CD8-positive, alpha-beta memory T cell (primary cell): ENCODE measurements around the gene TH. TPM values are rescaled to one million over a fixed set of nuclear protein-coding genes. Genes with fewer than 3 reads are reported as not detected.

Source experiments
- CTCF ChIA-PET: fragments of 350-600 bp; sonication (Branson Sonifier 250); formaldehyde crosslinking; loops from one replicate; lab custom pipeline; 2021; ENCODE audit warnings: antibody characterized with exemption; lab: Charles Lee
- POLR2A ChIA-PET: fragments of 350-600 bp; sonication (Branson Sonifier 250); formaldehyde crosslinking; loops from one replicate; lab custom pipeline; 2021; ENCODE audit warnings: antibody characterized with exemption; lab: Charles Lee
- DNase-seq, 5 donors: peaks; one replicate each; pipeline versions ENCODE4 v3.0.0 to v3.0.0-alpha.2; 2020 to 2022; ENCODE audit warnings: mixed read lengths in 1 of 5
- H3K27ac ChIP-seq: one replicate; pipeline ENCODE4 v1.7.0; 2013; ENCODE audit warnings: low read depth, mild to moderate bottlenecking, low read length, moderate library complexity
- H3K27me3 ChIP-seq: 2 replicates; pipeline ENCODE4 v1.7.0; 2013; ENCODE audit warnings: low read length, mild to moderate bottlenecking; ENCODE audit not compliant: insufficient read depth, poor library complexity, severe bottlenecking
- H3K36me3 ChIP-seq: 2 replicates; pipeline ENCODE4 v1.7.0; 2013; ENCODE audit warnings: mild to moderate bottlenecking, low read length, moderate library complexity; ENCODE audit not compliant: insufficient read depth
- H3K4me1 ChIP-seq: 2 replicates; pipeline ENCODE4 v1.7.0; 2013; ENCODE audit warnings: mild to moderate bottlenecking, low read length, moderate library complexity; ENCODE audit not compliant: insufficient read depth
- H3K4me3 ChIP-seq: 2 replicates; pipeline ENCODE4 v1.7.0; 2013; ENCODE audit warnings: mild to moderate bottlenecking, low read length
- H3K9me3 ChIP-seq: 2 replicates; pipeline ENCODE4 v1.7.0; 2013; ENCODE audit warnings: mild to moderate bottlenecking, low read length
- H3K27ac Mint-ChIP-seq, 8 donors: one replicate each; pipeline ENCODE4 v1.8.0; 2020 to 2021; ENCODE audit warnings: mixed read lengths in 8 of 8, mild to moderate bottlenecking in 6 of 8, inconsistent platforms in 3 of 8, moderate library complexity in 3 of 8
- H3K27me3 Mint-ChIP-seq, 2 donors: one replicate each; pipeline ENCODE4 v1.8.0; 2020 to 2021; ENCODE audit warnings: mixed read lengths in 2 of 2, mild to moderate bottlenecking in 1 of 2, moderate library complexity in 1 of 2
- H3K36me3 Mint-ChIP-seq, 3 donors: one replicate each; pipeline ENCODE4 v1.8.0; 2020 to 2021; ENCODE audit warnings: mixed read lengths in 3 of 3, inconsistent platforms in 1 of 3, mild to moderate bottlenecking in 1 of 3
- H3K4me1 Mint-ChIP-seq, 3 donors: one replicate each; pipeline ENCODE4 v1.8.0; 2020 to 2021; ENCODE audit warnings: mixed read lengths in 3 of 3, inconsistent platforms in 1 of 3, mild to moderate bottlenecking in 1 of 3
- H3K4me3 Mint-ChIP-seq, 7 donors: one replicate each; pipeline ENCODE4 v1.8.0; 2020 to 2021; ENCODE audit warnings: mixed read lengths in 7 of 7, mild to moderate bottlenecking in 6 of 7, moderate library complexity in 4 of 7, inconsistent platforms in 2 of 7
- H3K9me3 Mint-ChIP-seq, 5 donors: one replicate each; pipeline ENCODE4 v1.8.0; 2020 to 2022; ENCODE audit warnings: mixed read lengths in 5 of 5, mild to moderate bottlenecking in 3 of 5, moderate library complexity in 2 of 5, inconsistent platforms in 1 of 5
- polyA plus RNA-seq: library from polyadenylated mRNA; unstranded; fragments of 300-500 nt; fragmentation: Illumina TruSeq; gene quantifications from one replicate; pipeline ENCODE4 v1.2.3, GENCODE V29; 2021
- total RNA-seq, 2 experiments: library from RNA; stranded (reverse); gene quantifications; one replicate each; pipeline ENCODE4 v1.2.3, GENCODE V29; 2021

Gene TH
- total and polyA plus RNA-seq, 3 experiments from 2014 or later, result not detected

GRCh38 chr11:2215561-2216399, 44.2 kb upstream of the TH start:
- DNase-seq, result no peak
- Mint-ChIP-seq H3K36me3 (peaks cover 0 to 8% (median 2%) of the 10 kb centered on the region in 3 donors), H3K27ac (peak overlapping the region in 1 of 8 donors; percentile 72), H3K9me3 (no peaks in the 10 kb centered on the region), H3K4me1 (peaks cover 18 to 30% (median 24%) of the 10 kb centered on the region in 3 donors), H3K27me3 (peaks cover 7 to 17% of the 10 kb centered on the region in 2 donors), H3K4me3 (peak overlapping the region in 1 of 7 donors; percentile 23)
- no peaks in the 10 kb centered on the region for H3K36me3 ChIP-seq
- H3K9me3 ChIP-seq, result no peaks in the 10 kb centered on the region
- H3K27me3 ChIP-seq, result no peaks in the 10 kb centered on the region
- peaks cover 29% of the 10 kb centered on the region for H3K4me1 ChIP-seq
- H3K4me3 ChIP-seq, result no peak overlapping the region
- ChIA-PET CTCF (no interaction called here), POLR2A (no interaction called here)
- no peak overlapping the region for H3K27ac ChIP-seq

- peaks cover 18 to 30% (median 24%) of the 10 kb centered on the region in 3 donors for H3K4me1 Mint-ChIP-seq
- ChIA-PET POLR2A (no interaction called here), CTCF (no interaction called here)
- peak overlapping the region in 3 of 8 donors; percentile 17 to 65 (median 27) for H3K27ac Mint-ChIP-seq
- H3K4me1 ChIP-seq, result peaks cover 29% of the 10 kb centered on the region
- H3K27me3 Mint-ChIP-seq, result peaks cover 7 to 11% of the 10 kb centered on the region in 2 donors
- no peak for DNase-seq
- no peaks in the 10 kb centered on the region for H3K9me3 ChIP-seq
- H3K4me3 Mint-ChIP-seq, result no peak overlapping the region
- no peaks in the 10 kb centered on the region for H3K9me3 Mint-ChIP-seq
- H3K4me3 ChIP-seq, result no peak overlapping the region
- no peak overlapping the region for H3K27ac ChIP-seq
- H3K36me3 Mint-ChIP-seq, result peaks cover 0 to 8% (median 2%) of the 10 kb centered on the region in 3 donors
- no peaks in the 10 kb centered on the region for H3K36me3 ChIP-seq
- H3K27me3 ChIP-seq, result no peaks in the 10 kb centered on the region
Observed at GRCh38 chr11:2215230-2215560, 43.6 kb upstream of the TH start.

- Mint-ChIP-seq H3K36me3 (peaks cover 0 to 8% (median 2%) of the 10 kb centered on the region in 3 donors), H3K4me3 (peak overlapping the region in 4 of 7 donors; percentile 12 to 70 (median 36)), H3K27me3 (peaks cover 7% of the 10 kb centered on the region in 2 donors), H3K27ac (peak overlapping the region in 5 of 8 donors; percentile 17 to 89 (median 65)), H3K9me3 (no peaks in the 10 kb centered on the region), H3K4me1 (peaks cover 18 to 30% (median 24%) of the 10 kb centered on the region in 3 donors)
- Histone ChIP-seq H3K4me1 (peaks cover 29% of the 10 kb centered on the region), H3K9me3 (no peaks in the 10 kb centered on the region), H3K4me3 (no peak overlapping the region), H3K27ac (no peak overlapping the region), H3K36me3 (no peaks in the 10 kb centered on the region), H3K27me3 (no peaks in the 10 kb centered on the region)
- no peak for DNase-seq
- ChIA-PET CTCF (no interaction called here), POLR2A (no interaction called here)
Observed at GRCh38 chr11:2214527-2215229, 43.1 kb upstream of the TH start.

GRCh38 chr11:2213890-2214526, 42.4 kb upstream of the TH start:
- no peaks in the 10 kb centered on the region for H3K9me3 Mint-ChIP-seq
- ChIA-PET POLR2A (no interaction called here), CTCF (no interaction called here)
- H3K27me3 Mint-ChIP-seq, result peaks cover 6% of the 10 kb centered on the region in 2 donors
- H3K4me1 ChIP-seq, result peaks cover 29% of the 10 kb centered on the region
- peak overlapping the region in 6 of 7 donors; percentile 17 to 79 (median 72) for H3K4me3 Mint-ChIP-seq
- peaks cover 0 to 6% (median 2%) of the 10 kb centered on the region in 3 donors for H3K36me3 Mint-ChIP-seq
- H3K4me3 ChIP-seq, result no peak overlapping the region
- peak overlapping the region; percentile 61 to 91 (median 78) for H3K27ac Mint-ChIP-seq
- no peak for DNase-seq
- peaks cover 18 to 30% (median 24%) of the 10 kb centered on the region in 3 donors for H3K4me1 Mint-ChIP-seq
- no peaks in the 10 kb centered on the region for H3K27me3 ChIP-seq
- no peak overlapping the region for H3K27ac ChIP-seq
- H3K36me3 ChIP-seq, result no peaks in the 10 kb centered on the region
- H3K9me3 ChIP-seq, result no peaks in the 10 kb centered on the region

- Histone ChIP-seq H3K36me3 (no peaks in the 10 kb centered on the region), H3K27me3 (no peaks in the 10 kb centered on the region), H3K4me1 (peaks cover 29% of the 10 kb centered on the region), H3K9me3 (no peaks in the 10 kb centered on the region), H3K27ac (no peak overlapping the region), H3K4me3 (peak overlapping the region; percentile 12)
- Mint-ChIP-seq H3K4me1 (peaks cover 18 to 27% (median 24%) of the 10 kb centered on the region in 3 donors), H3K27me3 (peaks cover 0 to 6% of the 10 kb centered on the region in 2 donors), H3K4me3 (peak overlapping the region; percentile 17 to 79 (median 68)), H3K27ac (peak overlapping the region; percentile 61 to 91 (median 78)), H3K36me3 (peaks cover 0 to under 1% (median 0%) of the 10 kb centered on the region in 3 donors), H3K9me3 (no peaks in the 10 kb centered on the region)
- ChIA-PET CTCF (no interaction called here), POLR2A (no interaction called here)
- peak in 2 of 5 donors; percentile 19 to 23 for DNase-seq
Observed at GRCh38 chr11:2213384-2213842, 41.8 kb upstream of the TH start.

GRCh38 chr11:2212411-2213251, 41.0 kb upstream of the TH start:
- no peaks in the 10 kb centered on the region for H3K9me3 ChIP-seq
- no peaks in the 10 kb centered on the region for H3K36me3 Mint-ChIP-seq
- ChIA-PET POLR2A (interaction anchor here (0.6 kb wide), 1 partner anchor 132 kb away, joined by 3 read pairs; no protein-coding TSS in a partner anchor), CTCF (no interaction called here)
- H3K36me3 ChIP-seq, result no peaks in the 10 kb centered on the region
- no peaks in the 10 kb centered on the region for H3K27me3 ChIP-seq
- H3K4me3 Mint-ChIP-seq, result peak overlapping the region in 3 of 7 donors; percentile 25 to 85 (median 74)
- H3K27ac Mint-ChIP-seq, result peak overlapping the region in 1 of 8 donors; percentile 38
- H3K9me3 Mint-ChIP-seq, result no peaks in the 10 kb centered on the region
- no peak overlapping the region for H3K4me3 ChIP-seq
- peaks cover 13 to 22% (median 18%) of the 10 kb centered on the region in 3 donors for H3K4me1 Mint-ChIP-seq
- peaks cover 28% of the 10 kb centered on the region for H3K4me1 ChIP-seq
- no peak overlapping the region for H3K27ac ChIP-seq
- peaks cover 7% of the 10 kb centered on the region in 2 donors for H3K27me3 Mint-ChIP-seq
- DNase-seq, result no peak
